Endodermal cell (in vitro differentiated cells): ENCODE data around the gene GCLC. TPM values are rescaled to one million over a fixed set of nuclear protein-coding genes. Genes with fewer than 3 reads are reported as not detected.

Experiments
- DNase-seq: peaks from one replicate; pipeline ENCODE4 v3.0.0-alpha.2; 2017
- H3K27ac ChIP-seq: 2 replicates; pipeline ENCODE4 v1.5.1; 2013; ENCODE audit warnings: mild to moderate bottlenecking, low read depth, low read length, moderate library complexity
- H3K27me3 ChIP-seq: 2 replicates; pipeline ENCODE4 v1.6.1; 2013; ENCODE audit warnings: mild to moderate bottlenecking, low read length, moderate library complexity; ENCODE audit not compliant: insufficient read depth, control insufficient read depth, poor library complexity, severe bottlenecking
- H3K36me3 ChIP-seq: 2 replicates; pipeline ENCODE4 v1.7.0; 2013; ENCODE audit warnings: mild to moderate bottlenecking, low read length, moderate library complexity; ENCODE audit not compliant: control insufficient read depth, insufficient read depth
- H3K4me1 ChIP-seq: one replicate; pipeline ENCODE4 v1.7.0; 2013; ENCODE audit warnings: low read length; ENCODE audit not compliant: control insufficient read depth, insufficient read depth
- H3K4me3 ChIP-seq: 2 replicates; pipeline ENCODE4 v1.5.1; 2013; ENCODE audit warnings: mild to moderate bottlenecking, low read length, moderate library complexity
- H3K9ac ChIP-seq: 2 replicates; pipeline ENCODE4 v1.6.1; 2013; ENCODE audit warnings: mild to moderate bottlenecking, low read length, moderate library complexity; ENCODE audit not compliant: poor library complexity, severe bottlenecking; ENCODE audit errors: extremely low read depth
- H3K9me3 ChIP-seq: 2 replicates; pipeline ENCODE4 v1.6.1; 2013; ENCODE audit warnings: mild to moderate bottlenecking, low read length, moderate library complexity; ENCODE audit not compliant: control insufficient read depth
- H3K27ac Mint-ChIP-seq: 2 replicates; pipeline ENCODE4 v1.8.0; 2020; ENCODE audit warnings: mixed read lengths
- H3K27me3 Mint-ChIP-seq: 2 replicates; pipeline ENCODE4 v1.8.0; 2021; ENCODE audit warnings: mild to moderate bottlenecking, mixed read lengths; ENCODE audit not compliant: insufficient read depth
- H3K36me3 Mint-ChIP-seq: 2 replicates; pipeline ENCODE4 v1.8.0; 2020; ENCODE audit warnings: low read depth, mixed read lengths
- H3K4me1 Mint-ChIP-seq: 2 replicates; pipeline ENCODE4 v1.8.0; 2020; ENCODE audit warnings: mixed read lengths
- H3K4me3 Mint-ChIP-seq: 2 replicates; pipeline ENCODE4 v1.8.0; 2020; ENCODE audit warnings: mild to moderate bottlenecking, moderate library complexity, mixed read lengths
- H3K9me3 Mint-ChIP-seq: 2 replicates; pipeline ENCODE4 v1.8.0; 2020; ENCODE audit warnings: mild to moderate bottlenecking, mixed read lengths
- CTCF ChIP-seq: fragments of 200-600 bp; sonication (generic); conservative IDR thresholded peaks from 2 replicates; pipeline ENCODE4 v1.5.0; 2021; ENCODE audit warnings: antibody characterized with exemption, mild to moderate bottlenecking
- WGBS, 2 experiments: methylation state at CpG; one replicate each; pipeline versions ENCODE4 v1.1.5 to v1.1.7; 2013; ENCODE audit warnings: missing lambda C conversion rate in 2 of 2, mixed read lengths in 1 of 2; ENCODE audit not compliant: insufficient coverage in 1 of 2, insufficient read length in 1 of 2; 5-methylcytosine and 5-hydroxymethylcytosine counted together
- total RNA-seq, 2 donors: library from RNA; stranded (reverse); fragmentation: NEBNext Ultra II Directional in 1 of 2; extraction: Animal tissue kit (Norgen Biotek cat#: 25700) in 1 of 2; gene quantifications; 2 replicates in 1 of 2; 3 replicates in 1 of 2; pipeline ENCODE4 v1.2.1, GENCODE V29; 2021

The GCLC gene
- total RNA-seq, 2 donors from 2014 or later, result 44.7 to 57.7 TPM

DNA sequence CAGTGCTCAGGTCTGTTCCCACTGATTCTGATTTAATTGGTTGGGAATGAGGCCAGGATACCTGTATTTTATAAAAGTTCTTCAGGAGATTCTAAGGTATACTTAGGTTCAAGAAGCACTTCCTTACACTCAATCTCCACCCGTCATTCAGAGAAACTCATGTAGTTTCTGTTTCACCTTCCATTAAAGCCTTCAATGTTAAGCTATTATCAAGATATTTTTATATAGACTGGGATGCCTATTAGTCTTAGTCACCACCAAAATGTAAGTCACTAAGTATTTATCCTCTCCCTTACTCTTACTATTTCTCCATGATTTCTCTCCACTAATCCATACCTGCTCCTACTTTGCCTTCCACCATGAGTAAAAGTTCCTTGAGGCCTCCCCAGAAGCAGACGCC is 38.1 kb upstream of the GCLC start:
- no peaks in the 10 kb centered on the region for H3K9me3 ChIP-seq
- no peaks in the 10 kb centered on the region for H3K27me3 ChIP-seq
- H3K27me3 Mint-ChIP-seq, result peaks cover 2% of the 10 kb centered on the region
- no peak for TF ChIP-seq CTCF
- H3K36me3 ChIP-seq, result no peaks in the 10 kb centered on the region
- WGBS, 2 experiments, result 78 to 92% methylated on average over 2 of the region's 2 CpGs
- no peak overlapping the region for H3K4me3 Mint-ChIP-seq
- peaks cover 6% of the 10 kb centered on the region for H3K4me1 Mint-ChIP-seq
- H3K27ac Mint-ChIP-seq, result no peak overlapping the region
- H3K4me1 ChIP-seq, result no peaks in the 10 kb centered on the region
- H3K27ac ChIP-seq, result no peak overlapping the region
- H3K36me3 Mint-ChIP-seq, result no peaks in the 10 kb centered on the region
- H3K9me3 Mint-ChIP-seq, result no peaks in the 10 kb centered on the region
- H3K4me3 ChIP-seq, result no peak overlapping the region
- no peak overlapping the region for H3K9ac ChIP-seq
- no peak for DNase-seq

- no peak for DNase-seq
- Mint-ChIP-seq H3K27me3 (peaks cover 2% of the 10 kb centered on the region), H3K4me3 (no peak overlapping the region), H3K4me1 (peaks cover 4% of the 10 kb centered on the region), H3K9me3 (no peaks in the 10 kb centered on the region), H3K27ac (no peak overlapping the region), H3K36me3 (no peaks in the 10 kb centered on the region)
- Histone ChIP-seq H3K4me3 (no peak overlapping the region), H3K9ac (no peak overlapping the region), H3K9me3 (no peaks in the 10 kb centered on the region), H3K36me3 (no peaks in the 10 kb centered on the region), H3K4me1 (no peaks in the 10 kb centered on the region), H3K27me3 (no peaks in the 10 kb centered on the region), H3K27ac (no peak overlapping the region)
- no peak for TF ChIP-seq CTCF
- 84% methylated on average over 2 of the region's 2 CpGs; no CpG with 5 or more reads in 1 of the 2 experiments for WGBS, 2 experiments
Observed at GRCh38 chr6:53581856-53582255, 37.0 kb upstream of the GCLC start.

- Histone ChIP-seq H3K4me3 (no peak overlapping the region), H3K4me1 (no peaks in the 10 kb centered on the region), H3K27me3 (no peaks in the 10 kb centered on the region), H3K9me3 (no peaks in the 10 kb centered on the region), H3K36me3 (no peaks in the 10 kb centered on the region), H3K27ac (no peak overlapping the region), H3K9ac (no peak overlapping the region)
- Mint-ChIP-seq H3K27ac (no peak overlapping the region), H3K9me3 (no peaks in the 10 kb centered on the region), H3K4me3 (no peak overlapping the region), H3K36me3 (no peaks in the 10 kb centered on the region), H3K27me3 (peaks cover 2% of the 10 kb centered on the region), H3K4me1 (peaks cover 4% of the 10 kb centered on the region)
- 91 to 100% methylated on average over 1 to 2 of the region's 2 CpGs for WGBS, 2 experiments
- no peak for TF ChIP-seq CTCF
- no peak for DNase-seq
Observed at GRCh38 chr6:53581173-53581773, 36.4 kb upstream of the GCLC start.
